Measurements from ENCODE around the gene FAM209A. TPM values are rescaled to one million over a fixed set of nuclear protein-coding genes. Genes with fewer than 3 reads are reported as not detected.

The FAM209A gene
- total and polyA plus RNA-seq, 5 donors = not detected

DNA sequence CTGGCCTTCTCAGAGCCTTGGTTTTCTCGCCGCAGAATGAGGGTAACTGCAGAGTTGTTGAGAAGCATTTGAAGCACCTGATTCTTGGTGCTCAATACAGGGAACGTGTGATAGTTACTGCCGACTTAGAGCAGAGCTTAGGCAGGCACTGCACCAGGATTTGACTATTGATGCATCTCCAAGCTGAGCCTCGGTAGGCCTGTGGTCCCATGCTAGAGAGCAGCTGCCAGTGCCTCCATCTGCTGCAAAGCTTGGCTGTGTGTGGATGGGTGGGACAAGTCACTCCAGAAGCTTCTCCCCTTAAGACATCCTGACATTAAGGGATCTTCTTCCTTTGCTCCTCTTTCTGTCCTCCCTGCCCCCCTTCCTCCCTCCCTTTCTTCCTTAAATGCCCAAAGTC, 49.4 kb downstream of the FAM209A start:
- Histone ChIP-seq H3K27me3 (ENCODE audit: control insufficient read depth, insufficient read depth) (no peaks in the 10 kb centered on the region), H3K4me1 (ENCODE audit: control insufficient read depth, insufficient read depth, low read length) (no peaks in the 10 kb centered on the region), H3K9me3 (ENCODE audit: control insufficient read depth, low read length) (no peaks in the 10 kb centered on the region), H3K4me3 (ENCODE audit: low read length) (no peak overlapping the region), H3K27ac (ENCODE audit: low read length) (no peak overlapping the region)
- WGBS = 86% methylated on average over 5 of the region's 5 CpGs
- no peak for ATAC-seq
- intact Hi-C loops (cut with DNase I) = no loop called here
- DNase-seq = no peak

DNA sequence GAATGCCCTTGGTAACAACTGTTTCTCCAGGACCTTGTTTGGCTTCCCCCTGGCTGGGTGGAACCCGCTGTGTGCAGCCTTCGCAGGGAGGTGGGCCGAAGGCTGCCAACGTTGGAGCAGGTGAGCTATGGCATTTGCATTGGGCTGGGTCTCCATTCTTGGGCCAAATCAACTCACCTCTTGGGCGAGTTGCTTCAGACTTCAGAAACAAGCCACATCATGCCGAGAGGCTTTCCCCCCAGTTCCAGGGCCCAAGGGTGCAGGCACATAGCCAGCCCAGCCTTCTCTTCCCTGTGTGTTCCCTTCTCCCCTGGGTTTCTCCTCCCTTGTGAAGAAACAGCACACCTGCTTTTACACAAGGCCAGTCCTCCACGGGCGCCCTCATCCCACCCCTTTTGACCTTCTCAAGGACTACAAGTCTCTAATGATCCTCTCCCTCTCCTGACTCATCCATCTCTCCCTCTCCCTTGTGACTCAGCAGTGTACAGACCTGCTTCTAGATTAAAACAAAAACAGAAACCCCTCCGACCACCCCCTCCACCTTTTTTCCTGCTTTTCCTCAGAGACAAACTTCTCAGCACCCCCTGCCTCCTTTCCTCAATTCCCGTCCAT, 50.1 kb downstream of the FAM209A start:
- intact Hi-C loops (cut with DNase I) = no loop called here
- WGBS = 78% methylated on average over 10 of the region's 10 CpGs
- H3K27me3 ChIP-seq (ENCODE audit: control insufficient read depth, insufficient read depth) = no peaks in the 10 kb centered on the region
- H3K27ac ChIP-seq (ENCODE audit: low read length) = no peak overlapping the region
- no peak for ATAC-seq
- H3K4me1 ChIP-seq (ENCODE audit: control insufficient read depth, insufficient read depth, low read length) = no peaks in the 10 kb centered on the region
- no peak overlapping the region for H3K4me3 ChIP-seq (ENCODE audit: low read length)
- no peaks in the 10 kb centered on the region for H3K9me3 ChIP-seq (ENCODE audit: control insufficient read depth, low read length)
- DNase-seq = no peak

DNA sequence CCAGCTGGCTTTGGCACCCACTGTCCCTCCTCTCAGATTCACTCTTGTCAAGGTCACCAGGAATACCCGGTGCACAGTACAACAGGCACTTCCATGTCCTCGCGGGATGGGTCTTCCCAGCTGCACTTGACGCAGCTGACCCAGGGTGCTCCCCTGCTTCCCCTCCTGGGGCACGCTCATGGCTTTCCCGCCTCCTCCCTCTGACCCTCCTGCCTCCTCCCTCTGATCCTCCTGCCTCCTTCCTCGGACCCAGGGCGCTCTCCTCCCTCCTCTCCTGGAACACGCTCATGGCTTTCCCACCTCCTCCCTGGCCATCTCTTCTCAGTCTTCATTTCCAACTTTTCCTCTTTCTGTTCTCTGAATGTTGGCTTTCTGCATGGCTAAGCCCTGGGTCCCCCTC, 50.6 kb downstream of the FAM209A start:
- WGBS = 75% methylated on average over 9 of the region's 9 CpGs
- DNase-seq = no peak
- no peak overlapping the region for H3K27ac ChIP-seq (ENCODE audit: low read length)
- no peak overlapping the region for H3K4me3 ChIP-seq (ENCODE audit: low read length)
- intact Hi-C loops (cut with DNase I) = no loop called here
- H3K9me3 ChIP-seq (ENCODE audit: control insufficient read depth, low read length) = no peaks in the 10 kb centered on the region
- ATAC-seq = no peak
- no peaks in the 10 kb centered on the region for H3K4me1 ChIP-seq (ENCODE audit: control insufficient read depth, insufficient read depth, low read length)
- no peaks in the 10 kb centered on the region for H3K27me3 ChIP-seq (ENCODE audit: control insufficient read depth, insufficient read depth)

Other genes with a start within 250 kb of the FAM209A start
- 10 to 100 TPM; 33.0 to 37.9 (median 35.2) TPM for gene FAM210B, start 165.8 kb upstream of the FAM209A start, total RNA-seq
- 29.4 TPM for gene FAM210B, start 165.8 kb upstream of the FAM209A start, polyA plus RNA-seq
- 10 to 100 TPM in 1 of 4 donors, 1 to 10 TPM in 3; 4.8 to 10.8 (median 8.5) TPM for gene AURKA, start 132.5 kb upstream of the FAM209A start, total RNA-seq
- 5.9 TPM for gene AURKA, start 132.5 kb upstream of the FAM209A start, polyA plus RNA-seq
- gene CSTF1, start 132.1 kb upstream of the FAM209A start, total RNA-seq = 10 to 100 TPM; 19.1 to 23.2 (median 19.8) TPM
- gene CSTF1, start 132.1 kb upstream of the FAM209A start, polyA plus RNA-seq = 8.8 TPM
- gene CASS4, start 112.5 kb upstream of the FAM209A start, total RNA-seq = under 1 TPM; 0.51 to 0.79 (median 0.64) TPM
- gene CASS4, start 112.5 kb upstream of the FAM209A start, polyA plus RNA-seq = 0.34 TPM
- gene RTF2, start 56.1 kb upstream of the FAM209A start, total RNA-seq = 10 to 100 TPM; 73.4 to 80.4 (median 79.5) TPM
- 74.3 TPM for gene RTF2, start 56.1 kb upstream of the FAM209A start, polyA plus RNA-seq
- gene FAM209B, start 8.5 kb downstream of the FAM209A start, total RNA-seq = under 1 TPM in 1 of 4 donors, not detected in 3; 0.59 TPM
- 0.84 TPM for gene FAM209B, start 8.5 kb downstream of the FAM209A start, polyA plus RNA-seq
- gene TFAP2C, start 104.6 kb downstream of the FAM209A start, total RNA-seq = under 1 TPM; 0.17 to 0.39 (median 0.26) TPM
- gene TFAP2C, start 104.6 kb downstream of the FAM209A start, polyA plus RNA-seq = 0.14 TPM

Data from right cardiac atrium (tissue), 5 donors.